Mesendoderm (in vitro differentiated cells): ENCODE measurements around the gene CAMK2A.
A peak's percentile ranks its signal among the peaks of the same experiment; 100 is the strongest.

Experiments used
- DNase-seq: peaks from one replicate; pipeline ENCODE4 v3.0.0; 2013
- H2AK5ac ChIP-seq: 2 replicates; pipeline ENCODE4 v1.6.1; 2013; ENCODE audit warnings: low read length, inconsistent platforms
- H2BK120ac ChIP-seq: 2 replicates; pipeline ENCODE4 v1.6.1; 2013; ENCODE audit warnings: low read depth, mild to moderate bottlenecking, low read length, moderate library complexity, mixed read lengths
- H2BK15ac ChIP-seq: replicated peaks from 2 replicates; pipeline ENCODE4 v1.6.1; 2013; ENCODE audit warnings: low read depth, mild to moderate bottlenecking, moderate library complexity
- H2BK5ac ChIP-seq: 2 replicates; pipeline ENCODE4 v1.6.1; 2013; ENCODE audit warnings: low read length, inconsistent platforms
- H3K18ac ChIP-seq: 2 replicates; pipeline ENCODE4 v1.6.1; 2013; ENCODE audit warnings: mild to moderate bottlenecking, low read length, mixed read lengths
- H3K23ac ChIP-seq: one replicate; pipeline ENCODE4 v1.6.1; 2013; ENCODE audit warnings: low read length
- H3K27ac ChIP-seq: 2 replicates; pipeline ENCODE4 v1.5.1; 2013; ENCODE audit warnings: low read depth, mild to moderate bottlenecking, inconsistent platforms, low read length, moderate library complexity
- H3K27me3 ChIP-seq: 2 replicates; pipeline ENCODE4 v1.6.1; 2013; ENCODE audit warnings: low read length, control low read depth, mild to moderate bottlenecking, inconsistent platforms; ENCODE audit not compliant: insufficient read depth, poor library complexity
- H3K36me3 ChIP-seq: 2 replicates; pipeline ENCODE4 v1.6.1; 2013; ENCODE audit warnings: low read length, inconsistent platforms; ENCODE audit not compliant: control insufficient read depth, insufficient read depth
- H3K4ac ChIP-seq: one replicate; pipeline ENCODE4 v1.6.1; 2013; ENCODE audit warnings: low read depth, mild to moderate bottlenecking, low read length, moderate library complexity
- H3K4me1 ChIP-seq: 2 replicates; pipeline ENCODE4 v1.6.1; 2013; ENCODE audit warnings: low read depth, low read length, inconsistent platforms; ENCODE audit not compliant: control insufficient read depth
- H3K4me2 ChIP-seq: 2 replicates; pipeline ENCODE4 v1.6.1; 2013; ENCODE audit warnings: low read length
- H3K4me3 ChIP-seq: 2 replicates; pipeline ENCODE4 v1.5.1; 2013; ENCODE audit warnings: mild to moderate bottlenecking, low read length
- H3K56ac ChIP-seq: one replicate; pipeline ENCODE4 v1.6.1; 2013; ENCODE audit warnings: low read length
- H3K79me1 ChIP-seq: 2 replicates; pipeline ENCODE4 v1.6.1; 2013; ENCODE audit warnings: low read length, inconsistent platforms
- H3K79me2 ChIP-seq: 2 replicates; pipeline ENCODE4 v1.6.1; 2013; ENCODE audit warnings: mild to moderate bottlenecking, low read length; ENCODE audit not compliant: control insufficient read depth, insufficient read depth
- H3K9ac ChIP-seq: 2 replicates; pipeline ENCODE4 v1.6.1; 2013; ENCODE audit warnings: low read length, inconsistent platforms
- H4K5ac ChIP-seq: one replicate; pipeline ENCODE4 v1.6.1; 2013; ENCODE audit warnings: low read length
- H4K8ac ChIP-seq: one replicate; pipeline ENCODE4 v1.6.1; 2013; ENCODE audit warnings: low read depth, mild to moderate bottlenecking, control low read depth, low read length, moderate library complexity
- WGBS: extraction: QIAGEN DNeasy Blood & Tissue Kit; methylation state at CpG from one replicate; pipeline ENCODE4 v1.1.7; 2013; ENCODE audit warnings: low lambda C conversion rate, missing lambda C conversion rate; ENCODE audit not compliant: insufficient coverage; ENCODE audit errors: extremely low coverage; 5-methylcytosine and 5-hydroxymethylcytosine counted together

The CAMK2A gene

DNA sequence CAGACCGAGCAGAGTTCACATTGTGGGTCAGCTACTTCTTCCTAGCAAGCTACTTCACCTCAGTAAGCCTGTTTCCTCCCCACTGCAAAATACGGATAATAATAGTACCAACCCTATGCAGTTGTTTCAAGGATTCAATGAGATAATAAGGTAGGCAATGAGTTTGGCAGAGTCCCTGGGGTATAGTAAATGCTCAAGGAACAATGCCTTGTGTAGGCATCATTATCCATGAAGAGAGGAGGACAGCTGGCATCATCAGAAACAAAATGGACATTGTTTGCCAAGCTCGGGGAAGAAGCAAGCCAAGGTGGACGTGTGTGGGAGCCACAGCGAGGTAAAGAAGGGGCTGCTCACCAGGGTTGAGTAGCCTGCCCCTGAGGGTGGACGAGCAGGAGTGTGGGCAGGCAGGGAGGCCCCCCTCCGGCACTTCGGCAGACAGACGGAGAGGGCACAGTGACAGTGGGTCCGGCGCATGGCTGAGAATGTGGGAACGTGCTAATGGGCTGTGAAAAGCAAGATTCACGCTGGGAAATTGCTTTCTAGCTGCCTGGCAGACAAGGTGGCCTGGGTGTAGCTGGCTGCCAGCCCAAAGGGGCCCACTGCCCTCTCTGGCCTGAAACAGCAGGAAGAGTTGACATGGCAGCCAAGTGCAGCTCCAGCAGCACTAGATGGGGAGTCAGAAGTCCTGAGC, 10.1 kb downstream of the CAMK2A start:
- H3K4ac ChIP-seq, result no peak overlapping the region

DNA sequence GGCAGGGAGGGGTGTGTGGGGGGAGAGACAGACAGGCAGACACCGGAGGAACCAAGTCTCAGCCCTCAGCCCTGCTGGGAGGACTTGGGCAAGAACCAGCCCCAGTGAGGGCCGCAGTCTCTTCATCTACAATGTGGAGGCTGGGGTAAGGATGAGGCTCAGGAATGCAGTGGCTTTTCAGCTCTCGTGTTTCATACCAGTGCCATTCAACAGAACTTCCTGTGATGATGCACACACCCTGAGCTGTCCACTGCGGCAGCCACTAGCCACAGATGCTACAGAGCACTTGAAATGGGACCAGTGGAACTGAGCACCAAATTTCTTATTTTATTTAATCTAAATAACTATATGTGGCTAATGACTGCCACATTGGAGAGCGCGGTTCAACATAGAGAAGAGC, 10.7 kb downstream of the CAMK2A start:
- Histone ChIP-seq H3K27me3 (no peaks in the 10 kb centered on the region), H3K23ac (no peak overlapping the region), H3K4me2 (no peak overlapping the region), H3K79me1 (no peaks in the 10 kb centered on the region), H3K79me2 (no peaks in the 10 kb centered on the region), H3K4ac (no peak overlapping the region), H4K5ac (no peak overlapping the region), H3K9ac (no peak overlapping the region), H3K27ac (no peak overlapping the region), H3K36me3 (no peaks in the 10 kb centered on the region), H3K18ac (no peak overlapping the region), H2AK5ac (no peak overlapping the region), H4K8ac (no peak overlapping the region), H3K56ac (no peak overlapping the region), H2BK120ac (no peak overlapping the region), H3K4me3 (no peak overlapping the region), H3K4me1 (peaks cover 2% of the 10 kb centered on the region), H2BK15ac (no peak overlapping the region), H2BK5ac (no peak overlapping the region)
- WGBS, result no CpG with 5 or more reads among the region's 6 CpGs
- no peak for DNase-seq

More for the DNA sequence above, 10.1 kb downstream of the CAMK2A start:
- Histone ChIP-seq H3K79me2 (no peaks in the 10 kb centered on the region), H3K18ac (no peak overlapping the region), H3K36me3 (no peaks in the 10 kb centered on the region), H2BK120ac (no peak overlapping the region), H3K4me1 (peaks cover 2% of the 10 kb centered on the region), H3K4me3 (no peak overlapping the region), H3K27ac (no peak overlapping the region), H2BK15ac (no peak overlapping the region), H3K9ac (no peak overlapping the region), H3K79me1 (no peaks in the 10 kb centered on the region), H4K8ac (no peak overlapping the region), H4K5ac (no peak overlapping the region), H3K4me2 (no peak overlapping the region), H3K23ac (peak overlapping the region; percentile 30), H3K56ac (no peak overlapping the region), H2AK5ac (no peak overlapping the region), H3K27me3 (no peaks in the 10 kb centered on the region), H2BK5ac (no peak overlapping the region)
- no CpG with 5 or more reads among the region's 13 CpGs for WGBS
- no peak for DNase-seq

DNA sequence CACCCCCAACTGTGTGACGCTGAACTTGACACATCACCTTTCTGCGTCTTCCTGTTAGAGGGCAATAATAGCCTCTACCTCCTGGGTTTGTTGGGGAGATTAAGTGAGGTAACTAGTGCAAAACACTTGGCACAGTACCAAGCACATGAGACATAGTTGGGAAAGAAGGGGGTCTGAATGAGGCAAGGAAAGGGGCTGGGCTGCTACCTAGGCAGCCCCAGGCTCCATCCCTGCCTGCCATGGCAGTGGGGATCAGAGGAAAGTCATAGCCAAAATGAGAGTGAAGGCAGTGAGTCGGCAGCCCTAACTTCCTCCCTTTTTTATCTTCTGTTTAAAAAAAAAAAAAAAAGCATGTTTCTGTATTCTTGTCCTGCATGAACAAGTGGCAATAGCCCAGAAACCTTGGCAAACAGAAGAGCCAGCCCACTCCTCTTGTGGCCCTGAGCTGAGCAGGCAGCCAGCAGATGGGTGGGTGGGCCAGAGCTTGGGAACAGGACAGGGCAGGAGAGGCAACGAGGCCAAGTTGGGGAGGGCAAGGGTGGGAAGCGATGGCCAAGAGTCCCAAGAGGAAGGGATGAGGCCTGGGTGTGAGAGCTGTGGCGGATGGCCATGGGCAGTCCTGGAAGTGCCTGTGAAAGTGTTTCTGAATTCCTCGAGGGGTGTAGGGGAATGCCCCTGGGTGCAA, 11.4 kb downstream of the CAMK2A start:
- Histone ChIP-seq H3K18ac (no peak overlapping the region), H3K27ac (no peak overlapping the region), H2BK120ac (no peak overlapping the region)

DNA sequence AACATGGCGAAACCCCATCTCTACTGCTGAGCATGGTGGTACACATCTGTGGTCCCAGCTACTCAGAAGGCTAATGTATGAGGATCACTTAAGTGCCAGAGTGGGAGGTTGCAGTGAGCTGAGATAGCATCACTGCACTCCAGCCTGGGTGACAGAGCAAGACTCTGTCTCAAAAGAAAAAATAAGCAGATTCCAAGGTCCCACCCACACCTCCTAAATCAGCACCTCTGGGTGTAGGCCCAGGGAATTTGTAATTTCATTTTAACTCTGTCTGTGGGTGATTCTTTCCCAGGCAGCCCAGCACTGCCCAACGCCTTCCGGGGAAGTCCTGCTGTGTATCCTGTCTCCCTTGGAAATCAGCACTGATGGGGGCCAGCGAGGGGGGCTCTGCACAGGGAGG, 12.5 kb downstream of the CAMK2A start:
- Histone ChIP-seq H3K56ac (no peak overlapping the region), H3K23ac (no peak overlapping the region), H3K4ac (no peak overlapping the region), H2BK15ac (no peak overlapping the region), H3K79me1 (no peaks in the 10 kb centered on the region), H3K27me3 (no peaks in the 10 kb centered on the region), H3K18ac (no peak overlapping the region), H3K4me3 (no peak overlapping the region), H3K79me2 (no peaks in the 10 kb centered on the region), H3K9ac (no peak overlapping the region), H3K27ac (no peak overlapping the region), H2BK5ac (no peak overlapping the region), H4K8ac (no peak overlapping the region), H3K4me1 (peaks cover 2% of the 10 kb centered on the region), H2BK120ac (no peak overlapping the region), H3K4me2 (no peak overlapping the region), H3K36me3 (no peaks in the 10 kb centered on the region), H2AK5ac (no peak overlapping the region), H4K5ac (no peak overlapping the region)
- WGBS, result no CpG with 5 or more reads among the region's 4 CpGs
- DNase-seq, result no peak

More for the DNA sequence above, 11.4 kb downstream of the CAMK2A start:
- WGBS, result no CpG with 5 or more reads among the region's 7 CpGs
- no peaks in the 10 kb centered on the region for H3K27me3 ChIP-seq
- no peak overlapping the region for H3K56ac ChIP-seq
- DNase-seq, result no peak
- no peak overlapping the region for H2AK5ac ChIP-seq
- no peak overlapping the region for H4K8ac ChIP-seq
- H3K4ac ChIP-seq, result no peak overlapping the region
- H3K4me3 ChIP-seq, result no peak overlapping the region
- no peak overlapping the region for H4K5ac ChIP-seq
- no peak overlapping the region for H2BK15ac ChIP-seq
- no peak overlapping the region for H2BK5ac ChIP-seq
- no peaks in the 10 kb centered on the region for H3K79me2 ChIP-seq
- peaks cover 2% of the 10 kb centered on the region for H3K4me1 ChIP-seq
- no peaks in the 10 kb centered on the region for H3K79me1 ChIP-seq
- no peak overlapping the region for H3K4me2 ChIP-seq
- H3K9ac ChIP-seq, result no peak overlapping the region
- H3K36me3 ChIP-seq, result no peaks in the 10 kb centered on the region
- no peak overlapping the region for H3K23ac ChIP-seq

DNA sequence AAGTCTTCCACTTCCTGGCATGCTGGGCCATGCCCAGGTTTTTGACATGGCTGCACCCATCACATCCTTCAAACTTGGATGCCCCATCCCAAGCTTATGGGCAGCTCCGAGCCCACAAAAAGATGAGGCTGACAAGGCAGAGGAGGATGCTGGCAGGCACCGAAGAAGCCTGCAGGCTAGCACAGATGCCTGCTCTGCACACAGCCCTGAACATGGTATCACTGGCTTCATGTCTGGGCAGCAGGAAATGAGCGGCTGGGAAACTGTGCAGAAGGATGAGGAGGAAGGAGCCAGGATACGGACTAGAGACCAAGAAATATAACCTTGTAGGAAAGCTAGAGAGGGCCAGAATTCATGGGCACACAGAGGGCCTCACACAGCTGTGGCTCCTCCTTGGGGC, 14.8 kb downstream of the CAMK2A start:
- Histone ChIP-seq H3K23ac (no peak overlapping the region), H3K56ac (no peak overlapping the region), H3K18ac (no peak overlapping the region), H3K4ac (no peak overlapping the region), H3K4me2 (no peak overlapping the region), H3K79me2 (no peaks in the 10 kb centered on the region), H2AK5ac (no peak overlapping the region), H4K5ac (no peak overlapping the region), H4K8ac (no peak overlapping the region), H2BK15ac (no peak overlapping the region), H3K4me3 (no peak overlapping the region), H3K79me1 (no peaks in the 10 kb centered on the region), H3K36me3 (no peaks in the 10 kb centered on the region), H3K27me3 (no peaks in the 10 kb centered on the region), H2BK5ac (no peak overlapping the region), H3K9ac (no peak overlapping the region), H2BK120ac (no peak overlapping the region), H3K27ac (no peak overlapping the region), H3K4me1 (peaks cover 6% of the 10 kb centered on the region)
- WGBS, result no CpG with 5 or more reads among the region's 4 CpGs
- DNase-seq, result no peak
